Esophagus squamous epithelium (tissue), 4 donors: Measurements from ENCODE around the gene IGF1R.

Experiments used
- CTCF ChIP-seq, 6 experiments: fragments of 450-650 bp in 4 of 6; fragments of 200-600 bp in 2 of 6; sonication (generic) in 2 of 6; IDR thresholded peaks; one replicate each; pipeline ENCODE4 v1.5.1; 2016 to 2019; ENCODE audit warnings: antibody characterized with exemption in 6 of 6, mild to moderate bottlenecking in 4 of 6, moderate library complexity in 4 of 6
- POLR2A ChIP-seq, 4 donors: fragments of 450-650 bp; IDR thresholded peaks; one replicate each; pipeline ENCODE4 v1.6.1; 2017; ENCODE audit warnings: antibody characterized with exemption in 4 of 4, mild to moderate bottlenecking in 4 of 4, moderate library complexity in 3 of 4

GRCh38 chr15:98690272-98690950, 42.1 kb downstream of the IGF1R start:
- no peak for TF ChIP-seq CTCF (IDR thresholded peaks at IDR 0.05)
- no peak for TF ChIP-seq POLR2A (IDR thresholded peaks at IDR 0.05)
